Glutamatergic neuron (in vitro differentiated cells): Measurements from ENCODE around the gene HEBP1. TPM values are rescaled to one million over a fixed set of nuclear protein-coding genes. Genes with fewer than 3 reads are reported as not detected.

Experiments used
- DNase-seq: peaks from one replicate; pipeline ENCODE4 v3.0.0; 2022
- H3K27ac Mint-ChIP-seq: one replicate; pipeline ENCODE4 v1.8.0; 2020; ENCODE audit warnings: mild to moderate bottlenecking, mixed read lengths, inconsistent platforms; ENCODE audit not compliant: unreplicated experiment
- H3K27me3 Mint-ChIP-seq: one replicate; pipeline ENCODE4 v1.8.0; 2020; ENCODE audit warnings: mild to moderate bottlenecking, moderate library complexity, mixed read lengths, inconsistent platforms; ENCODE audit not compliant: unreplicated experiment
- H3K36me3 Mint-ChIP-seq: one replicate; pipeline ENCODE4 v1.8.0; 2020; ENCODE audit warnings: mild to moderate bottlenecking, mixed read lengths, inconsistent platforms; ENCODE audit not compliant: unreplicated experiment
- H3K4me1 Mint-ChIP-seq: one replicate; pipeline ENCODE4 v1.8.0; 2020; ENCODE audit warnings: mild to moderate bottlenecking, low read depth, mixed read lengths, inconsistent platforms; ENCODE audit not compliant: unreplicated experiment
- H3K4me3 Mint-ChIP-seq: one replicate; pipeline ENCODE4 v1.8.0; 2020; ENCODE audit warnings: mild to moderate bottlenecking, mixed read lengths, inconsistent platforms; ENCODE audit not compliant: unreplicated experiment
- H3K9me3 Mint-ChIP-seq: one replicate; pipeline ENCODE4 v1.8.0; 2020; ENCODE audit warnings: mild to moderate bottlenecking, moderate library complexity, mixed read lengths, inconsistent platforms; ENCODE audit not compliant: unreplicated experiment
- CTCF ChIP-seq: fragments of 200-600 bp; sonication (generic); IDR thresholded peaks from one replicate; pipeline ENCODE4 v1.5.0; 2021; ENCODE audit not compliant: partially characterized antibody, unreplicated experiment
- total RNA-seq: library from RNA; stranded (reverse); fragmentation: NEBNext Ultra II Directional; extraction: Animal tissue kit (Norgen Biotek cat#: 25700); gene quantifications from one replicate; pipeline ENCODE4 v1.2.1, GENCODE V29; 2021; ENCODE audit not compliant: unreplicated experiment

Gene HEBP1
- total RNA-seq, 1 donor from 2014 or later, result 3.0 TPM

DNA sequence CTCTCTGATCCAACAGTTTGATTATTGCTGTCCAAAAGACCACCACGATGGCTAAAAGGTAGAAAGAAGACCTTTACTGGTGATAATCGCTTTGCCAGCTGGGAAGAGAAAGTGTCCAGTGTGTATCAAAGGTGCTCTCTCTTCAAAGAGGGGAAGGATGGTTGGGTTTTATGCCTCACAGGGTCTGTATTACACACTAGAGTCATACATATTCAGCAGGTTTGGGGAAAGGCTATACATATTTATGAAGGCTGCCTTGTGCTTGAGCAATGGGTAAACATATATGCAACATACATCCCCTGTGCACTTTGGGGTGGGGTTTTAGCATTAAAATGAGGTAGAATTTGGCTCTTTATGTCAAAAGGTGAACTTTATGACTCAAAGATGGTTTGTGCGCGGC lies 66.3 kb downstream of the HEBP1 start:
- Mint-ChIP-seq H3K4me3 (no peak overlapping the region), H3K36me3 (no peaks in the 10 kb centered on the region), H3K9me3 (no peaks in the 10 kb centered on the region), H3K4me1 (no peaks in the 10 kb centered on the region), H3K27ac (no peak overlapping the region), H3K27me3 (no peaks in the 10 kb centered on the region)
- no peak for TF ChIP-seq CTCF
- no peak for DNase-seq

DNA sequence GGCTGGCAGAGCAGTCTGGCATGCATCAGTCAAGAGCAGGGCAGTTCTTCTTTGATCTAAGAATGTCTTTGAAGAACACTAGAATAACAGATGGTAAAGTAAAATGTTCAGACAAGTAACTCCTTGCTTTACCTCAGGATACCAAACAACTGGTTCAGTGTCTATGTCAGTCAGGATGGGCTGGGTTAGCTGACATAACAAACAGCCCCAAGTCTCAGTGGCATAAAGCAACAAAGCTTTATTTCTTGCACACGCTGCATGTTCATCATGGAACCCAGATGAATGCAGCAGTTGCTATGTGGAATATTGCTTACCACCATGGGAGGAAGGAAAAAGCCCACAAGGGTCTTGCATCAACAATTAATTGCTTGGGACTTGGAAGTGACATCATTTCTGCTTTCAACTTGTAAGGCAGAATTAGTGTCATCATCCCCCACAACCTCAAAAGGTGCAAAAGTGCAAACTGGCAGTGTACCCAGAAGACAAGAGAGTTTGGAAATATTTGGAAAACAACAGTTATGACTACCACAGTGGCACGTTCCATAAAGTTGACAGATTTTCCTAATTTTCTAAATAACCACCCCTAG lies 69.3 kb downstream of the HEBP1 start:
- Mint-ChIP-seq H3K36me3 (no peaks in the 10 kb centered on the region), H3K27ac (no peak overlapping the region), H3K4me3 (no peak overlapping the region), H3K9me3 (no peaks in the 10 kb centered on the region), H3K27me3 (peaks cover 2% of the 10 kb centered on the region), H3K4me1 (no peaks in the 10 kb centered on the region)
- TF ChIP-seq CTCF, result no peak
- no peak for DNase-seq

- no peaks in the 10 kb centered on the region for H3K36me3 Mint-ChIP-seq
- no peak for TF ChIP-seq CTCF
- H3K4me3 Mint-ChIP-seq, result no peak overlapping the region
- H3K9me3 Mint-ChIP-seq, result no peaks in the 10 kb centered on the region
- peaks cover 2% of the 10 kb centered on the region for H3K27me3 Mint-ChIP-seq
- H3K27ac Mint-ChIP-seq, result no peak overlapping the region
- DNase-seq, result no peak
- no peaks in the 10 kb centered on the region for H3K4me1 Mint-ChIP-seq
Measured at GRCh38 chr12:12929696-12930095, 70.4 kb downstream of the HEBP1 start.

DNA sequence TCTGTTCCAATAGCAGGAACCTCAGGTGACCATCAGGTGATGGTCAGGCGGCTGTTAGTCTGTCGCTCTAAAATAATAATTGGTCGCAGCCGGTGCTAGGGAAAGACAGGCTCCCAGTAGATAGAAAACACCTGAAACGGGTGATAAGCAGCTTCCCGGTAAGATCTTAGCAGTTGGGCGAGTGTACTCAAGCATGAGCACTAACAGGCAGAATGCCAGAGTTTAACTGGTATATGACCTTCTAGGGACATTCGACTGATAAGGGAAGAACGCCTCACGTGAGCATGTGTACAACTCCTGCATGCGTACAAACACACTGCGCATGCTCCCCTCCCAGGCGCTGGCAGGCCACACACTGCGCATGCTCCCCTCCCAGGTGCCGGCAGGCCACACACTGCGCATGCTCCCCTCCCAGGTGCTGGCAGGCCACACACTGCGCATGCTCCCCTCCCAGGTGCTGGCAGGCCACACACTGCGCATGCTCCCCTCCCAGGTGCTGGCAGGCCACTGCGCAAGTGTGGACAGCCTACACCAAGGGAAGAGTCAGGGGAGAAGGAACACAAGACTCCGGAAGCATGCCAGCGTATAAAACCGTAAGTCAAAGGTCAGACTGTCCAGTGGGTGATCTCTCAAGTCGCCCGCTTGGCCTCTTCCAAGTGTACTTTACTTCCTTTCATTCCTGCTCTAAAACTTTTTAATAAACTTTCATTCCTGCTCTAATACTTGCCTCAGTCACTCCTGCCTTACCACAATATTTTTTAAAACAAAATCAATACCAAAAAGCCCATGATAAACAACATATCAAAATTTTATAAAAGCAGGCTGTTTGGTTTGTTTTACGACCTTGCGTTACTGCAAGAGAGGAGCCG lies 72.6 kb downstream of the HEBP1 start:
- Mint-ChIP-seq H3K27ac (no peak overlapping the region), H3K4me1 (no peaks in the 10 kb centered on the region), H3K4me3 (no peak overlapping the region), H3K27me3 (peaks cover 4% of the 10 kb centered on the region), H3K36me3 (no peaks in the 10 kb centered on the region), H3K9me3 (no peaks in the 10 kb centered on the region)
- no peak for DNase-seq
- TF ChIP-seq CTCF, result no peak

DNA sequence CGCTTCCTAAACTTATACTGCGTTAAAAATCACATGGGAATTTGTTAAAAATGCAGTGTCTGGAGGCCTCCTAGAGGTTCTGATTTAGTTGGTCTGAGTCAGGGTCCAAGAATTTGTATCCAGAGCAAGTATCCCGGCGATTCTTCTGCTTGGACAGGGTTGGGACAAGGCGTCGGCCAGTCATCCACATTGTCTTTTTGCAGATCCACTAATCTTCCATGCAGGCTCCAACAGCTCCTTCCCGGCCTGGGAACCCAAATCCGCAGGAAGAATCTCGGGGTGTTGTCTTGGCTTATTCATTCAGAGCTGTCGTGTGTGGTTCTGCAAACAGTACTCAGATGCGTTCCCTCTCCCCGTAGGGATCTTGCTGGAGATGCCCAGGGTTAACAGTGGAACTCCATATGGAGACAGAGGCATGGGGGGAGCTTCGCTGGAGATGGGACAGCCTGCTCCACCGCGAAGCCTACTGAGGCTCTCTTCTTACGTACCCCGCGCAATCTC lies 73.4 kb downstream of the HEBP1 start:
- Mint-ChIP-seq H3K9me3 (peaks cover 3% of the 10 kb centered on the region), H3K36me3 (no peaks in the 10 kb centered on the region), H3K4me1 (no peaks in the 10 kb centered on the region), H3K4me3 (no peak overlapping the region), H3K27me3 (peaks cover 4% of the 10 kb centered on the region), H3K27ac (no peak overlapping the region)
- no peak for DNase-seq
- TF ChIP-seq CTCF, result no peak
